B cell (primary cell): ENCODE results near the gene ANK2.

Experiments
- CTCF ChIP-seq: fragments of 200-600 bp; IDR thresholded peaks from one replicate; pipeline ENCODE4 v1.8.0; 2022; ENCODE audit warnings: antibody characterized with exemption, mild to moderate bottlenecking
- EZH2 ChIP-seq: IDR thresholded peaks from 2 replicates; pipeline ENCODE4 v1.6.1; 2012; ENCODE audit warnings: borderline replicate concordance, low read depth, mild to moderate bottlenecking, moderate library complexity, low read length; ENCODE audit not compliant: insufficient read depth, poor library complexity, severe bottlenecking

DNA sequence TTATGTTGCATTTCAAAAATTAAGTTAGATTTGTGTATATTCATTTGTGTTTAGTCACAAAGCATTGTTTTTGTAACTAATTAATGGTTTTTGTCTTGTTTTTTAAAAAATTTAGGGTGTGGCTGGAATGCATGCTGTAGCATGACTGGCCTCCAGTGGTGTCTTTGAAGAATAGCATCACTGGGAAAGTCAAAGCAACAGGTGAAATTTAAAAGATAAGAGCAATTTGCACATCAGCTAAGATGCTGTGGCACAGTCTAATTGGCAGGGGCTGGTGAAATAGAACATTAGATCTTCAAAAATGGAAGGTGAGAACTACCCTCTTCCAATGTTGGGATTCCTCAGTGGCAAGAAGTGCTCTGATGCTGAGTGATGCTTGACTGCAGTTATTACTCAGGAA is 45.3 kb downstream of the ANK2 start:
- TF ChIP-seq CTCF (peak; percentile 13), EZH2 (no peak)
